HG03095 (cell line): ENCODE results near the gene LBR.
"Not testable (repeated sequence)": the region's sequence is repeated elsewhere in the genome, so short reads cannot be mapped to it uniquely, and the experiment has no call there.

Experiments used
- ATAC-seq: cut with Tn5 transposase; IDR thresholded peaks from one replicate; pipeline ENCODE4 v1.9.1; 2021; ENCODE audit warnings: moderate library complexity; ENCODE audit not compliant: unreplicated experiment

Gene LBR

GRCh38 chr1:225423518-225423855 is 4.4 kb downstream of the LBR start:
- ATAC-seq: no peak

GRCh38 chr1:225422795-225423517 is 4.9 kb downstream of the LBR start:
- no peak for ATAC-seq

- ATAC-seq: no peak
These were observed 5.7 kb downstream of the LBR start for GRCh38 chr1:225422031-225422605.

- no peak for ATAC-seq
These were observed 9.2 kb downstream of the LBR start for GRCh38 chr1:225418598-225418997.

- ATAC-seq: no peak
These were observed 9.8 kb downstream of the LBR start for GRCh38 chr1:225418059-225418458.

- no peak for ATAC-seq
These were observed 11.7 kb downstream of the LBR start for GRCh38 chr1:225415967-225416745.

GRCh38 chr1:225415307-225415706 is 12.5 kb downstream of the LBR start:
- no peak for ATAC-seq

GRCh38 chr1:225413708-225414375 is 14.0 kb downstream of the LBR start:
- ATAC-seq: no peak

- no peak for ATAC-seq
These were observed 15.0 kb downstream of the LBR start for GRCh38 chr1:225412803-225413351.

- no peak for ATAC-seq
These were observed 15.5 kb downstream of the LBR start for GRCh38 chr1:225412321-225412720.

- no peak for ATAC-seq
These were observed 17.8 kb downstream of the LBR start for GRCh38 chr1:225410036-225410435.

GRCh38 chr1:225409051-225409450 is 18.8 kb downstream of the LBR start:
- no peak for ATAC-seq

- no peak for ATAC-seq
These were observed 19.6 kb downstream of the LBR start for GRCh38 chr1:225408249-225408648.

GRCh38 chr1:225407755-225408154 is 20.1 kb downstream of the LBR start:
- no peak for ATAC-seq

- ATAC-seq: no peak
These were observed 20.7 kb downstream of the LBR start for GRCh38 chr1:225406976-225407725.

GRCh38 chr1:225400968-225401367 is 26.9 kb downstream of the LBR start:
- no peak for ATAC-seq

- no peak for ATAC-seq
These were observed 31.5 kb downstream of the LBR start for GRCh38 chr1:225396357-225396756.

- no peak for ATAC-seq
These were observed 38.0 kb downstream of the LBR start for GRCh38 chr1:225389843-225390242.

GRCh38 chr1:225388372-225388771 is 39.5 kb downstream of the LBR start:
- no peak for ATAC-seq

- ATAC-seq: not testable (repeated sequence)
These were observed 41.0 kb downstream of the LBR start for GRCh38 chr1:225386860-225387259.

- ATAC-seq: no peak
These were observed 47.1 kb downstream of the LBR start for GRCh38 chr1:225380691-225381090.
